Peyer's patch (tissue), 4 donors: ENCODE measurements around the gene AGAP1. TPM values are rescaled to one million over a fixed set of nuclear protein-coding genes. Genes with fewer than 3 reads are reported as not detected.
A peak's percentile ranks its signal among the peaks of the same experiment; 100 is the strongest.

Source experiments
- DNase-seq, 3 donors: peaks; one replicate each; pipeline ENCODE4 v3.0.0-alpha.2; 2017 to 2019
- H3K27ac ChIP-seq, 4 donors: fragments of 200-600 bp; sonication (generic); one replicate each; pipeline ENCODE4 v1.5.1; 2016 to 2019
- H3K27me3 ChIP-seq, 2 donors: fragments of 200-600 bp; sonication (generic); one replicate each; pipeline ENCODE4 v1.5.1; 2019
- H3K36me3 ChIP-seq, 3 donors: fragments of 200-600 bp; sonication (generic); one replicate each; pipeline ENCODE4 v1.5.1; 2016 to 2019
- H3K4me1 ChIP-seq, 4 donors: fragments of 200-600 bp; sonication (generic); one replicate each; pipeline ENCODE4 v1.5.1; 2016 to 2019
- H3K4me3 ChIP-seq, 4 donors: fragments of 200-600 bp; sonication (generic); 1 replicate in 3 of 4; 2 replicates in 1 of 4; pipeline ENCODE4 v1.5.1; 2016 to 2019; ENCODE audit warnings: mild to moderate bottlenecking in 1 of 4
- H3K9me3 ChIP-seq, 4 donors: fragments of 200-600 bp; sonication (generic); one replicate each; pipeline ENCODE4 v1.5.1; 2016 to 2019; ENCODE audit warnings: mild to moderate bottlenecking in 1 of 4
- CTCF ChIP-seq, 6 experiments: fragments of 450-650 bp in 4 of 6; fragments of 200-600 bp in 2 of 6; sonication (generic) in 1 of 6; IDR thresholded peaks; one replicate each; pipeline ENCODE4 v1.5.1; 2017 to 2019; ENCODE audit warnings: antibody characterized with exemption in 6 of 6, mild to moderate bottlenecking in 3 of 6, moderate library complexity in 1 of 6
- POLR2A ChIP-seq, 2 donors: fragments of 450-650 bp; IDR thresholded peaks; one replicate each; pipeline ENCODE4 v1.5.1; 2017; ENCODE audit warnings: antibody characterized with exemption in 2 of 2, mild to moderate bottlenecking in 2 of 2, moderate library complexity in 2 of 2
- total RNA-seq, 4 donors: library from RNA; depleted of rRNA; stranded (reverse); fragments of >200 nt; gene quantifications; one replicate each; pipeline ENCODE4 v1.1.0, GENCODE V29; 2016

The AGAP1 gene
- total RNA-seq, 4 donors from 2014 or later = 55.7 to 79.1 (median 66.9) TPM

- no peaks in the 10 kb centered on the region for H3K9me3 ChIP-seq
- no peak overlapping the region for H3K4me3 ChIP-seq
- no peak for TF ChIP-seq CTCF (IDR thresholded peaks at IDR 0.05)
- no peak for TF ChIP-seq POLR2A (IDR thresholded peaks at IDR 0.05)
- H3K27ac ChIP-seq = no peak overlapping the region
- DNase-seq = no peak
- peaks cover 0 to 1% (median 0%) of the 10 kb centered on the region in 4 donors for H3K4me1 ChIP-seq
- peaks cover 0 to 4% (median 0%) of the 10 kb centered on the region in 3 donors for H3K36me3 ChIP-seq
- no peaks in the 10 kb centered on the region for H3K27me3 ChIP-seq
Observed at GRCh38 chr2:236083934-236084333, 590.1 kb downstream of the AGAP1 start.

GRCh38 chr2:236085211-236085610 is 591.4 kb downstream of the AGAP1 start:
- TF ChIP-seq POLR2A (IDR thresholded peaks at IDR 0.05) (no peak), CTCF (IDR thresholded peaks at IDR 0.05) (no peak)
- H3K27ac ChIP-seq = no peak overlapping the region
- H3K27me3 ChIP-seq = no peaks in the 10 kb centered on the region
- peaks cover 0 to 1% (median 0%) of the 10 kb centered on the region in 3 donors for H3K36me3 ChIP-seq
- no peaks in the 10 kb centered on the region for H3K4me1 ChIP-seq
- no peaks in the 10 kb centered on the region for H3K9me3 ChIP-seq
- DNase-seq = no peak
- no peak overlapping the region for H3K4me3 ChIP-seq

- Histone ChIP-seq H3K4me3 (no peak overlapping the region), H3K9me3 (no peaks in the 10 kb centered on the region), H3K27me3 (no peaks in the 10 kb centered on the region), H3K4me1 (no peaks in the 10 kb centered on the region), H3K36me3 (no peaks in the 10 kb centered on the region), H3K27ac (no peak overlapping the region)
- TF ChIP-seq POLR2A (IDR thresholded peaks at IDR 0.05) (no peak), CTCF (IDR thresholded peaks at IDR 0.05) (no peak)
- DNase-seq = peak in 1 of 3 donors; percentile 41
Observed at GRCh38 chr2:236085647-236086046, 591.8 kb downstream of the AGAP1 start.

GRCh38 chr2:236086403-236086970 is 592.6 kb downstream of the AGAP1 start:
- Histone ChIP-seq H3K36me3 (no peaks in the 10 kb centered on the region), H3K4me1 (no peaks in the 10 kb centered on the region), H3K27me3 (no peaks in the 10 kb centered on the region), H3K4me3 (no peak overlapping the region), H3K9me3 (no peaks in the 10 kb centered on the region), H3K27ac (no peak overlapping the region)
- DNase-seq = peak in 1 of 3 donors; percentile 2
- TF ChIP-seq POLR2A (IDR thresholded peaks at IDR 0.05) = no peak
- TF ChIP-seq CTCF (IDR thresholded peaks at IDR 0.05) = no peak

- TF ChIP-seq POLR2A (IDR thresholded peaks at IDR 0.05) = no peak
- no peak for TF ChIP-seq CTCF (IDR thresholded peaks at IDR 0.05)
- H3K4me1 ChIP-seq = no peaks in the 10 kb centered on the region
- no peaks in the 10 kb centered on the region for H3K9me3 ChIP-seq
- H3K4me3 ChIP-seq = no peak overlapping the region
- H3K36me3 ChIP-seq = no peaks in the 10 kb centered on the region
- no peaks in the 10 kb centered on the region for H3K27me3 ChIP-seq
- H3K27ac ChIP-seq = no peak overlapping the region
- DNase-seq = peak in 1 of 3 donors; percentile 25
Observed at GRCh38 chr2:236086971-236087465, 593.2 kb downstream of the AGAP1 start.
